Nephron progenitor cell (in vitro differentiated cells): ENCODE measurements around the gene SEL1L2.

Source experiments
- DNase-seq: peaks from one replicate; pipeline ENCODE4 v3.0.0; 2021
- H3K27ac Mint-ChIP-seq: 2 replicates; pipeline ENCODE4 v1.8.0; 2021; ENCODE audit warnings: mild to moderate bottlenecking, moderate library complexity, mixed read lengths
- H3K27me3 Mint-ChIP-seq: 2 replicates; pipeline ENCODE4 v1.8.0; 2021; ENCODE audit warnings: mild to moderate bottlenecking, low read depth, mixed read lengths; ENCODE audit not compliant: poor library complexity
- H3K36me3 Mint-ChIP-seq: 2 replicates; pipeline ENCODE4 v1.8.0; 2021; ENCODE audit warnings: low read depth, mixed read lengths
- H3K4me1 Mint-ChIP-seq: 2 replicates; pipeline ENCODE4 v1.8.0; 2021; ENCODE audit warnings: mixed read lengths
- H3K4me3 Mint-ChIP-seq: 2 replicates; pipeline ENCODE4 v1.8.0; 2021; ENCODE audit warnings: mild to moderate bottlenecking, moderate library complexity, mixed read lengths
- H3K9me3 Mint-ChIP-seq: 2 replicates; pipeline ENCODE4 v1.8.0; 2021; ENCODE audit warnings: mild to moderate bottlenecking, moderate library complexity, mixed read lengths
- TF ChIP-seq, protein P1 (sequence below): fragments of 200-600 bp; sonication (generic); IDR thresholded peaks from 2 replicates; pipeline ENCODE4 v1.5.0; 2021; ENCODE audit warnings: antibody characterized with exemption

The SEL1L2 gene, protein sequence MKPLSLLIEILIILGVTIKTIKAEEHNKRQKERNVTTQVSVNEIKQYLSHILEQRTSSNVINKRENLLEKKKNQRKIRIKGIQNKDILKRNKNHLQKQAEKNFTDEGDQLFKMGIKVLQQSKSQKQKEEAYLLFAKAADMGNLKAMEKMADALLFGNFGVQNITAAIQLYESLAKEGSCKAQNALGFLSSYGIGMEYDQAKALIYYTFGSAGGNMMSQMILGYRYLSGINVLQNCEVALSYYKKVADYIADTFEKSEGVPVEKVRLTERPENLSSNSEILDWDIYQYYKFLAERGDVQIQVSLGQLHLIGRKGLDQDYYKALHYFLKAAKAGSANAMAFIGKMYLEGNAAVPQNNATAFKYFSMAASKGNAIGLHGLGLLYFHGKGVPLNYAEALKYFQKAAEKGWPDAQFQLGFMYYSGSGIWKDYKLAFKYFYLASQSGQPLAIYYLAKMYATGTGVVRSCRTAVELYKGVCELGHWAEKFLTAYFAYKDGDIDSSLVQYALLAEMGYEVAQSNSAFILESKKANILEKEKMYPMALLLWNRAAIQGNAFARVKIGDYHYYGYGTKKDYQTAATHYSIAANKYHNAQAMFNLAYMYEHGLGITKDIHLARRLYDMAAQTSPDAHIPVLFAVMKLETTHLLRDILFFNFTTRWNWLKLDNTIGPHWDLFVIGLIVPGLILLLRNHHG

DNA sequence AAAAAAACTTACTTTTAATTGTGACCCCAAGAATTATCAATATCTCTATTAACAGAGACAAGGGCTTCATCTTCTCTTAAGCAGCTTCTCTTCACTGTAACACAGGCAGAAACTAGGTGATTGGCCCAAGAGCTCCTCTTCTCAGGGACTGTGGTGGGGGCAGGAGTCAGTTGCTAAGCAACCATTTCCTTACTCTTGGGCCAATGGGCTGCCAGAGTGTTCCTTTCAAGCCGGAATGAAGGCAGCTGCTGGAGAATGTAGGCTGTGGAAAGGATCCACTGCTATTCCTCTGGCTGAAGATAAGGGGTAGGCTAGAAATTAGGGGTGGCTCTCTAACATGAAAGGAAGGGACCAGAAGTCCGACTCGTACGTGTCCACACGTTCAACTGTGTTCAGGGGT, at the start of gene SEL1L2:
TSS of gene SEL1L2 (minus strand) at position 150 of the 400 bp plus-strand sequence. CDS start at position 70, 80 bp downstream.
- Mint-ChIP-seq H3K4me1 (peaks cover 8% of the 10 kb centered on the region), H3K27me3 (peaks cover 4% of the 10 kb centered on the region), H3K27ac (no peak within 1 kb of the TSS), H3K9me3 (peaks cover 41% of the 10 kb centered on the region), H3K4me3 (no peak within 1 kb of the TSS), H3K36me3 (peaks cover 12% of the 10 kb centered on the region)
- TF ChIP-seq, protein P1, sequence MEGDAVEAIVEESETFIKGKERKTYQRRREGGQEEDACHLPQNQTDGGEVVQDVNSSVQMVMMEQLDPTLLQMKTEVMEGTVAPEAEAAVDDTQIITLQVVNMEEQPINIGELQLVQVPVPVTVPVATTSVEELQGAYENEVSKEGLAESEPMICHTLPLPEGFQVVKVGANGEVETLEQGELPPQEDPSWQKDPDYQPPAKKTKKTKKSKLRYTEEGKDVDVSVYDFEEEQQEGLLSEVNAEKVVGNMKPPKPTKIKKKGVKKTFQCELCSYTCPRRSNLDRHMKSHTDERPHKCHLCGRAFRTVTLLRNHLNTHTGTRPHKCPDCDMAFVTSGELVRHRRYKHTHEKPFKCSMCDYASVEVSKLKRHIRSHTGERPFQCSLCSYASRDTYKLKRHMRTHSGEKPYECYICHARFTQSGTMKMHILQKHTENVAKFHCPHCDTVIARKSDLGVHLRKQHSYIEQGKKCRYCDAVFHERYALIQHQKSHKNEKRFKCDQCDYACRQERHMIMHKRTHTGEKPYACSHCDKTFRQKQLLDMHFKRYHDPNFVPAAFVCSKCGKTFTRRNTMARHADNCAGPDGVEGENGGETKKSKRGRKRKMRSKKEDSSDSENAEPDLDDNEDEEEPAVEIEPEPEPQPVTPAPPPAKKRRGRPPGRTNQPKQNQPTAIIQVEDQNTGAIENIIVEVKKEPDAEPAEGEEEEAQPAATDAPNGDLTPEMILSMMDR, result no peak
- DNase-seq, result peak; percentile 27

DNA sequence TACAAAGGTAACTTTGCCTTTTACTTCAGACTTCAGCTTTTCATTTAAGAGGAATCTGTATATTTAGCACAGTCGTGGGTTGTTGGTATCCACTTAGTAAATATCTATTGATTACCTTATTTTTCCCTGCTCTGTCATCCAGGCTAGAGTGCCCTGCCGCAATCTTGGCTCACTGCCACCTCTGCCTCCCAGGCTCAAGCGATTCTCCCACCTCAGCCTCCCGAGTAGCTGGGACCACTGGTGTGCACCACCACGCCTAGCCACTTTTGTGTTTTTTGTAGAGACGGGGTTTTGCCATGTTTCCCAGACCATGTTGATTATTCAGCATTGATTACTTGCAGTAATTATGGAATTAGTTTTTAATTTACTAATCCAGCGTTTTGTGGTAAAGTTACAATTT, 46.2 kb upstream of the SEL1L2 start:
- peaks cover 3% of the 10 kb centered on the region for H3K27me3 Mint-ChIP-seq
- no peak overlapping the region for H3K27ac Mint-ChIP-seq
- TF ChIP-seq, protein P1, result no peak
- H3K36me3 Mint-ChIP-seq, result no peaks in the 10 kb centered on the region
- H3K4me3 Mint-ChIP-seq, result no peak overlapping the region
- H3K9me3 Mint-ChIP-seq, result no peaks in the 10 kb centered on the region
- H3K4me1 Mint-ChIP-seq, result no peaks in the 10 kb centered on the region
- no peak for DNase-seq

DNA sequence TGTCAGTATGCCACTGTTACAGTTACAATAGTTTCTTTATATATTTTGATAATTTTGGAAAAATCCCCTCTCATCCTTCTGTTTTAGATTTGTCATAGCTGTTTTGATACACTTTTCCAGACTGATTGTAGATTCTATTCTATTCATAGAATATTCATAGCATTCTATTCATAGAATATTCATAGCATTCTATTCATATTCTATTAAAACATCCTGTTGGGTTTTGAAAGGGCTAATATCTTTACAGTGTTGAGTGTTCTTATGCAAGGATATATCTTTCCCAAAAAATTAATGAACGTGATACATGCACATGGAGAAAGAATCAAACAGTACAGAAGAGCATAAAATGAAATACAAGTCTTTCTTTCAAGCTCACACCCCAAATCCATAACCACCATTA, 42.9 kb upstream of the SEL1L2 start:
- Mint-ChIP-seq H3K9me3 (peaks cover 5% of the 10 kb centered on the region), H3K27me3 (peaks cover 3% of the 10 kb centered on the region), H3K4me1 (no peaks in the 10 kb centered on the region), H3K4me3 (no peak overlapping the region), H3K36me3 (no peaks in the 10 kb centered on the region), H3K27ac (no peak overlapping the region)
- no peak for DNase-seq
- TF ChIP-seq, protein P1, result no peak

DNA sequence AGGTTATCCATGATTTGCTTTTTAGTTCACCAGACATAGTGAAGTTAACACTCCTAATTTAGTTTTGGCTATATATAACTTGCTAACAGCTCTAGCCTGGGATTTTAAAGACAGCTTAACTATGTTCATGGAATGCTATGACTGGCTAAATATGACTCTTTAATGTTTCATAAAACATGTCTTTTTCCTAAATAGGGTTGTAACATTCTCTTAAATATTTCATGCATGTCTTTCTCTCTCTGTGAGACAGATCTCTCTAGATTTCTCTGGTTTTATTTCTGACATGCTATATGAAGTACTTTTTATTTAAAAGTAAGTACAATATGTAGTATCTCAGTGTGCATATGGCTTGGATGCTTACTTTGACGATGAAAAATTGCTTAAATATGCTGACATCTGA, 40.6 kb upstream of the SEL1L2 start:
- Mint-ChIP-seq H3K36me3 (peaks cover 3% of the 10 kb centered on the region), H3K4me3 (no peak overlapping the region), H3K27me3 (peaks cover 3% of the 10 kb centered on the region), H3K27ac (no peak overlapping the region), H3K4me1 (no peaks in the 10 kb centered on the region), H3K9me3 (peaks cover 17% of the 10 kb centered on the region)
- TF ChIP-seq, protein P1, result no peak
- no peak for DNase-seq

DNA sequence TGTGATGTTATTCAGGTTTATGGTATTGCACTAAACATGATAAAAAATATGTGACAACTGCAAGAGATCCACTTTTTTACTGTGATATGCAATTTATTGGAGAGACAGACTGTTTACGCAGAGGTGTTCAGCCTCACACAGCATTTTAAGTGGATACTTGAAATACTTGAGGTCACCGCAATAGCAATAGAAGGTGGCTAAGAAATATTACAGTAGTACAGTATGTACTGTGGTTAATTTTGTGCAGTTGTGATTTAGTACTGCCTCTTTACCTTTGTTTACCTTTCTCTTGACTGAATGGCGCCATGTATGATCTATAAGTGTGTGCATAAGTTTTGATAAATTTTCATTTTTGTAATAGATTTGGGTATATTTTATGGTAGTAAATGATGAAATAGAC, 22.3 kb upstream of the SEL1L2 start:
- H3K36me3 Mint-ChIP-seq, result peaks cover 4% of the 10 kb centered on the region
- no peak for DNase-seq
- H3K4me3 Mint-ChIP-seq, result no peak overlapping the region
- peaks cover 21% of the 10 kb centered on the region for H3K9me3 Mint-ChIP-seq
- no peaks in the 10 kb centered on the region for H3K27me3 Mint-ChIP-seq
- TF ChIP-seq, protein P1, result no peak
- H3K4me1 Mint-ChIP-seq, result no peaks in the 10 kb centered on the region
- no peak overlapping the region for H3K27ac Mint-ChIP-seq
